ENCODE measurements around the gene STX5. TPM values are rescaled to one million over a fixed set of nuclear protein-coding genes. Genes with fewer than 3 reads are reported as not detected.

STX5 gene
- total and polyA plus RNA-seq, 10 of the 15 experiments (the other 5 are each of a cell fraction or from before 2014, with no cell fraction given), result 3.8 to 35.4 (median 27.4) TPM

DNA sequence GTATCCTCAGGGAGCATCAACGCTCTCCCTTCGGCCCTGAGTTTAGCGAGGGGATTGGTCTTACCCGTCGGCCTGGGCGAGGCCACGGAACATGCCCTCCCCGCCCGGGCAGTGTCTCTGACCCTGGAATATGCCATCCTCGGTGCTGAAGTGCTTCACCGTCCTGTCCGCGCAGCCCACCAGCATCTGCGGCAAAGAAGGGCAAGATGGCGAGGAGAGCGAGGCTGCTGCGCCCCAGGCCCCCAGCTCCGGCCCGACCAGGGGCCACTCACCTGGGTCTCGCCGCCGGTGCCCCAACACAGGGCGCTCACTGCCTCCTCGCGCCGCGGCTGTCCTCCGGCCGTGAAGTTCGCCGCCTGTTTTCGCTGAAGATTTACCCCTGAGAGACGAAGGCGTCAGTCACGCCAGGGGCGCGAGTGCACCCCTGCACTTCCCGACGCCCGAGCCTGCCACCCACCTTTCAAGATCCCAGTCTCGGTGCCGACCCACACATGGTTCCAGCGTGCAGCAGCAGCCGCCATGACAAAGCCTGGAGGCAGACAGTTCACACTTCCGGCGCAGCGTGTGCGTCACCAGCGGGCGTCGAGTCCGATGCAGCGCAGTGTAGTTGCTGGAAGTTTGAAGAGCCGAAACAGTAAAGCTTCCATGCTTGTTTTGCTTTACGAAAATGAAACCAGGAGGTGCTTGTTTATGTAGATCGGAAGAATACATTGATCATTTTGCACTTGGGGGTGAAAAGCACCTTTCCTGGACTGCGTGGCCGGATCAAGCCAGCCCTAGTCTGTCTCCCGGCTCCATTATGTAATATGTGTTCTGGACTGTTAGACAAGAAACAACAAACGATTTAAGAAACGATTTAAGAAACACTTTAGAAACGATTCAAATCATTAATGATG, 7.4 kb upstream of the STX5 start, which contains the start of gene WDR74 (continued):
- TF ChIP-seq, protein P1, sequence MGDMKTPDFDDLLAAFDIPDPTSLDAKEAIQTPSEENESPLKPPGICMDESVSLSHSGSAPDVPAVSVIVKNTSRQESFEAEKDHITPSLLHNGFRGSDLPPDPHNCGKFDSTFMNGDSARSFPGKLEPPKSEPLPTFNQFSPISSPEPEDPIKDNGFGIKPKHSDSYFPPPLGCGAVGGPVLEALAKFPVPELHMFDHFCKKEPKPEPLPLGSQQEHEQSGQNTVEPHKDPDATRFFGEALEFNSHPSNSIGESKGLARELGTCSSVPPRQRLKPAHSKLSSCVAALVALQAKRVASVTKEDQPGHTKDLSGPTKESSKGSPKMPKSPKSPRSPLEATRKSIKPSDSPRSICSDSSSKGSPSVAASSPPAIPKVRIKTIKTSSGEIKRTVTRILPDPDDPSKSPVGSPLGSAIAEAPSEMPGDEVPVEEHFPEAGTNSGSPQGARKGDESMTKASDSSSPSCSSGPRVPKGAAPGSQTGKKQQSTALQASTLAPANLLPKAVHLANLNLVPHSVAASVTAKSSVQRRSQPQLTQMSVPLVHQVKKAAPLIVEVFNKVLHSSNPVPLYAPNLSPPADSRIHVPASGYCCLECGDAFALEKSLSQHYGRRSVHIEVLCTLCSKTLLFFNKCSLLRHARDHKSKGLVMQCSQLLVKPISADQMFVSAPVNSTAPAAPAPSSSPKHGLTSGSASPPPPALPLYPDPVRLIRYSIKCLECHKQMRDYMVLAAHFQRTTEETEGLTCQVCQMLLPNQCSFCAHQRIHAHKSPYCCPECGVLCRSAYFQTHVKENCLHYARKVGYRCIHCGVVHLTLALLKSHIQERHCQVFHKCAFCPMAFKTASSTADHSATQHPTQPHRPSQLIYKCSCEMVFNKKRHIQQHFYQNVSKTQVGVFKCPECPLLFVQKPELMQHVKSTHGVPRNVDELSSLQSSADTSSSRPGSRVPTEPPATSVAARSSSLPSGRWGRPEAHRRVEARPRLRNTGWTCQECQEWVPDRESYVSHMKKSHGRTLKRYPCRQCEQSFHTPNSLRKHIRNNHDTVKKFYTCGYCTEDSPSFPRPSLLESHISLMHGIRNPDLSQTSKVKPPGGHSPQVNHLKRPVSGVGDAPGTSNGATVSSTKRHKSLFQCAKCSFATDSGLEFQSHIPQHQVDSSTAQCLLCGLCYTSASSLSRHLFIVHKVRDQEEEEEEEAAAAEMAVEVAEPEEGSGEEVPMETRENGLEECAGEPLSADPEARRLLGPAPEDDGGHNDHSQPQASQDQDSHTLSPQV (IDR thresholded peaks at IDR 0.05), result no peak
- TF ChIP-seq RFX5 (IDR thresholded peaks at IDR 0.05; ENCODE audit: low read depth, low read length) (peak; percentile 50; the same call in 1 of the 2 replicates), PML (IDR thresholded peaks at IDR 0.05; ENCODE audit: low read length) (peak; percentile 93), TBL1XR1 (IDR thresholded peaks at IDR 0.05; ENCODE audit: low read depth, low read length) (0 out of 2 replicates have a peak, but pooled peaks have one; percentile 7), NFXL1 (IDR thresholded peaks at IDR 0.05; ENCODE audit: borderline replicate concordance) (no peak), CHD2 (IDR thresholded peaks at IDR 0.05; ENCODE audit: borderline replicate concordance, low read depth, low read length) (peak; percentile 71), NR2C2 (IDR thresholded peaks at IDR 0.05; ENCODE audit: borderline replicate concordance, control insufficient read depth, insufficient read length, low read depth) (no peak), POU2F2 (IDR thresholded peaks at IDR 0.05; ENCODE audit: borderline replicate concordance, low read depth, low read length) (peak; percentile 87; the same call in 2 of the 3 replicates), IRF4 (IDR thresholded peaks at IDR 0.05; ENCODE audit: low read depth, low read length) (peak; percentile 73), BCL11A (IDR thresholded peaks at IDR 0.05; ENCODE audit: low read depth, low read length) (0 out of 2 replicates have a peak, but pooled peaks have one; percentile 10), RELA (IDR thresholded peaks at IDR 0.05; ENCODE audit: borderline replicate concordance, partially characterized antibody) (peak; percentile 32), ZNF24 (IDR thresholded peaks at IDR 0.05) (no peak)
- TF ChIP-seq, protein P2, sequence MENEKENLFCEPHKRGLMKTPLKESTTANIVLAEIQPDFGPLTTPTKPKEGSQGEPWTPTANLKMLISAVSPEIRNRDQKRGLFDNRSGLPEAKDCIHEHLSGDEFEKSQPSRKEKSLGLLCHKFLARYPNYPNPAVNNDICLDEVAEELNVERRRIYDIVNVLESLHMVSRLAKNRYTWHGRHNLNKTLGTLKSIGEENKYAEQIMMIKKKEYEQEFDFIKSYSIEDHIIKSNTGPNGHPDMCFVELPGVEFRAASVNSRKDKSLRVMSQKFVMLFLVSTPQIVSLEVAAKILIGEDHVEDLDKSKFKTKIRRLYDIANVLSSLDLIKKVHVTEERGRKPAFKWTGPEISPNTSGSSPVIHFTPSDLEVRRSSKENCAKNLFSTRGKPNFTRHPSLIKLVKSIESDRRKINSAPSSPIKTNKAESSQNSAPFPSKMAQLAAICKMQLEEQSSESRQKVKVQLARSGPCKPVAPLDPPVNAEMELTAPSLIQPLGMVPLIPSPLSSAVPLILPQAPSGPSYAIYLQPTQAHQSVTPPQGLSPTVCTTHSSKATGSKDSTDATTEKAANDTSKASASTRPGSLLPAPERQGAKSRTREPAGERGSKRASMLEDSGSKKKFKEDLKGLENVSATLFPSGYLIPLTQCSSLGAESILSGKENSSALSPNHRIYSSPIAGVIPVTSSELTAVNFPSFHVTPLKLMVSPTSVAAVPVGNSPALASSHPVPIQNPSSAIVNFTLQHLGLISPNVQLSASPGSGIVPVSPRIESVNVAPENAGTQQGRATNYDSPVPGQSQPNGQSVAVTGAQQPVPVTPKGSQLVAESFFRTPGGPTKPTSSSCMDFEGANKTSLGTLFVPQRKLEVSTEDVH (IDR thresholded peaks at IDR 0.05; ENCODE audit: low read depth, partially characterized antibody), result peak; percentile 77
- TF ChIP-seq, protein P3, sequence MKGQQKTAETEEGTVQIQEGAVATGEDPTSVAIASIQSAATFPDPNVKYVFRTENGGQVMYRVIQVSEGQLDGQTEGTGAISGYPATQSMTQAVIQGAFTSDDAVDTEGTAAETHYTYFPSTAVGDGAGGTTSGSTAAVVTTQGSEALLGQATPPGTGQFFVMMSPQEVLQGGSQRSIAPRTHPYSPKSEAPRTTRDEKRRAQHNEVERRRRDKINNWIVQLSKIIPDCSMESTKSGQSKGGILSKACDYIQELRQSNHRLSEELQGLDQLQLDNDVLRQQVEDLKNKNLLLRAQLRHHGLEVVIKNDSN (IDR thresholded peaks at IDR 0.05; ENCODE audit: borderline replicate concordance, extremely low read length, insufficient read depth, low read depth, low read length), result no peak
- TF ChIP-seq, protein P4, sequence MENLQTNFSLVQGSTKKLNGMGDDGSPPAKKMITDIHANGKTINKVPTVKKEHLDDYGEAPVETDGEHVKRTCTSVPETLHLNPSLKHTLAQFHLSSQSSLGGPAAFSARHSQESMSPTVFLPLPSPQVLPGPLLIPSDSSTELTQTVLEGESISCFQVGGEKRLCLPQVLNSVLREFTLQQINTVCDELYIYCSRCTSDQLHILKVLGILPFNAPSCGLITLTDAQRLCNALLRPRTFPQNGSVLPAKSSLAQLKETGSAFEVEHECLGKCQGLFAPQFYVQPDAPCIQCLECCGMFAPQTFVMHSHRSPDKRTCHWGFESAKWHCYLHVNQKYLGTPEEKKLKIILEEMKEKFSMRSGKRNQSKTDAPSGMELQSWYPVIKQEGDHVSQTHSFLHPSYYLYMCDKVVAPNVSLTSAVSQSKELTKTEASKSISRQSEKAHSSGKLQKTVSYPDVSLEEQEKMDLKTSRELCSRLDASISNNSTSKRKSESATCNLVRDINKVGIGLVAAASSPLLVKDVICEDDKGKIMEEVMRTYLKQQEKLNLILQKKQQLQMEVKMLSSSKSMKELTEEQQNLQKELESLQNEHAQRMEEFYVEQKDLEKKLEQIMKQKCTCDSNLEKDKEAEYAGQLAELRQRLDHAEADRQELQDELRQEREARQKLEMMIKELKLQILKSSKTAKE (IDR thresholded peaks at IDR 0.05; ENCODE audit: low read depth, poor library complexity, severe bottlenecking), result peak; percentile 75
- TF ChIP-seq, protein P5, sequence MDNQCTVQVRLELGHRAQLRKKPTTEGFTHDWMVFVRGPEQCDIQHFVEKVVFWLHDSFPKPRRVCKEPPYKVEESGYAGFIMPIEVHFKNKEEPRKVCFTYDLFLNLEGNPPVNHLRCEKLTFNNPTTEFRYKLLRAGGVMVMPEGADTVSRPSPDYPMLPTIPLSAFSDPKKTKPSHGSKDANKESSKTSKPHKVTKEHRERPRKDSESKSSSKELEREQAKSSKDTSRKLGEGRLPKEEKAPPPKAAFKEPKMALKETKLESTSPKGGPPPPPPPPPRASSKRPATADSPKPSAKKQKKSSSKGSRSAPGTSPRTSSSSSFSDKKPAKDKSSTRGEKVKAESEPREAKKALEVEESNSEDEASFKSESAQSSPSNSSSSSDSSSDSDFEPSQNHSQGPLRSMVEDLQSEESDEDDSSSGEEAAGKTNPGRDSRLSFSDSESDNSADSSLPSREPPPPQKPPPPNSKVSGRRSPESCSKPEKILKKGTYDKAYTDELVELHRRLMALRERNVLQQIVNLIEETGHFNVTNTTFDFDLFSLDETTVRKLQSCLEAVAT (IDR thresholded peaks at IDR 0.05), result peak; percentile 64
